DND-41 (cell line): ENCODE data around the gene LCN6.
"Not testable (repeated sequence)": the region's sequence is repeated elsewhere in the genome, so short reads cannot be mapped to it uniquely, and the experiment has no call there.

ENCODE experiments used
- ATAC-seq: fragments of 200-7000 bp; cut with Tn5 transposase; 3 replicates; pipeline ENCODE4 v1.9.1; 2021; ENCODE audit warnings: low read depth; ENCODE audit not compliant: insufficient read depth
- DNase-seq: peaks from one replicate; pipeline ENCODE4 v3.0.0-alpha.2; 2020
- H2AFZ ChIP-seq: 2 replicates; pipeline ENCODE4 v1.6.0; 2012; ENCODE audit warnings: low read depth, low read length
- H3K27ac ChIP-seq: 2 replicates; pipeline ENCODE4 v1.5.1; 2012; ENCODE audit warnings: low read length, inconsistent platforms
- H3K27me3 ChIP-seq: fragments of 200-600 bp; sonication (generic); 2 replicates; pipeline ENCODE4 v1.6.0; 2012; ENCODE audit warnings: low read length, mild to moderate bottlenecking, inconsistent platforms; ENCODE audit not compliant: insufficient read depth, poor library complexity
- H3K36me3 ChIP-seq: 2 replicates; pipeline ENCODE4 v1.5.1; 2012; ENCODE audit warnings: low read length, inconsistent platforms; ENCODE audit not compliant: insufficient read depth
- H3K4me1 ChIP-seq: 2 replicates; pipeline ENCODE4 v1.5.1; 2012; ENCODE audit warnings: mild to moderate bottlenecking, low read length; ENCODE audit not compliant: insufficient read depth
- H3K4me2 ChIP-seq: 2 replicates; pipeline ENCODE4 v1.6.0; 2012; ENCODE audit warnings: mild to moderate bottlenecking, moderate library complexity, low read length, inconsistent platforms; ENCODE audit not compliant: insufficient read depth
- H3K4me3 ChIP-seq, 2 experiments: fragments of 200-600 bp in 1 of 2; shearing (Covaris generic) in 1 of 2; 2 replicates each; pipeline ENCODE4 v1.5.1; 2012 to 2016; ENCODE audit warnings: inconsistent platforms in 2 of 2, low read length in 2 of 2, mild to moderate bottlenecking in 2 of 2, low read depth in 1 of 2, moderate library complexity in 1 of 2
- H3K79me2 ChIP-seq: 2 replicates; pipeline ENCODE4 v1.6.0; 2012; ENCODE audit warnings: low read length, inconsistent platforms; ENCODE audit not compliant: insufficient read depth
- H3K9ac ChIP-seq: 2 replicates; pipeline ENCODE4 v1.6.0; 2012; ENCODE audit warnings: low read depth, mild to moderate bottlenecking, inconsistent platforms, low read length, moderate library complexity
- H3K9me3 ChIP-seq: 2 replicates; pipeline ENCODE4 v1.5.1; 2012; ENCODE audit warnings: low read length, moderate library complexity, mild to moderate bottlenecking, inconsistent platforms; ENCODE audit not compliant: insufficient read depth, severe bottlenecking
- H4K20me1 ChIP-seq: 2 replicates; pipeline ENCODE4 v1.6.0; 2012; ENCODE audit warnings: low read length; ENCODE audit not compliant: insufficient read depth
- EZH2 ChIP-seq: IDR thresholded peaks from 3 replicates; pipeline ENCODE4 v1.6.1; 2012; ENCODE audit warnings: borderline replicate concordance, low read depth, mild to moderate bottlenecking, moderate library complexity, low read length, inconsistent platforms; ENCODE audit not compliant: severe bottlenecking
- TF ChIP-seq, protein P1 (sequence below): IDR thresholded peaks from 2 replicates; pipeline ENCODE4 v1.5.1; 2012; ENCODE audit warnings: borderline replicate concordance, low read length, moderate library complexity, mild to moderate bottlenecking; ENCODE audit not compliant: poor library complexity, severe bottlenecking; ENCODE audit errors: extremely low read depth

The LCN6 gene

DNA sequence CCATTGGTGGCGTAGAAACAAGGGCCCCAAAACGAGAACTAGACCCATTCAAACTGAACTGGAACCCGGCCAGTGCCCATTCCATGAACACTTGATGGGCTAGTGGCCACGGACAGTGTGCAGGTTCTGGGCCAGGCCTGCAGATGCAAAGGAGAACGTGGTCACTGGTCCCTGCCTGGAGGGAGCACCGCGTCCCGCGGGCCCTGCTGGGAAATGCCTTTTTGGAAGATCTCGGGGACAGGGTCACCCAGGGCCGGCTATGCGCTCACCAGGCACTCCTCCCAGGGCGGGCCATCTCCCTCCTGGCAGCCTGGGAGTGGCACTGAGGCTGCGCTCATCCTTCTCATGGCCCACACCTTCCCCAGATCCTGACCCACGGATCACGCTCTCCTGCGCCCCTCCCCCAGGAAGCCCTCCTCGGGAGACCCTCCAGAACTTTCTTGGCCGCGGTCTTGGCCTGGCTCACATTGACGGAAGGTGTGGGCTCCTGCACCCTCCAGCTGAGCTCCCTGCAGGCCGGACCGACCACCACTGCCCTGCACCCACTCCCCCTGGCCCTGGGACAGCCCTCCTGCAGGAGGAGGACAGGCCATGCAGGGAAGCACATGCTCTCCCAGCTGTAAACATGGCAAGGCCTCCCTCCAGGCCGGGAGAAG is 38.7 kb downstream of the LCN6 start:
- no peak for ATAC-seq
- no peak for DNase-seq
- TF ChIP-seq, protein P1, sequence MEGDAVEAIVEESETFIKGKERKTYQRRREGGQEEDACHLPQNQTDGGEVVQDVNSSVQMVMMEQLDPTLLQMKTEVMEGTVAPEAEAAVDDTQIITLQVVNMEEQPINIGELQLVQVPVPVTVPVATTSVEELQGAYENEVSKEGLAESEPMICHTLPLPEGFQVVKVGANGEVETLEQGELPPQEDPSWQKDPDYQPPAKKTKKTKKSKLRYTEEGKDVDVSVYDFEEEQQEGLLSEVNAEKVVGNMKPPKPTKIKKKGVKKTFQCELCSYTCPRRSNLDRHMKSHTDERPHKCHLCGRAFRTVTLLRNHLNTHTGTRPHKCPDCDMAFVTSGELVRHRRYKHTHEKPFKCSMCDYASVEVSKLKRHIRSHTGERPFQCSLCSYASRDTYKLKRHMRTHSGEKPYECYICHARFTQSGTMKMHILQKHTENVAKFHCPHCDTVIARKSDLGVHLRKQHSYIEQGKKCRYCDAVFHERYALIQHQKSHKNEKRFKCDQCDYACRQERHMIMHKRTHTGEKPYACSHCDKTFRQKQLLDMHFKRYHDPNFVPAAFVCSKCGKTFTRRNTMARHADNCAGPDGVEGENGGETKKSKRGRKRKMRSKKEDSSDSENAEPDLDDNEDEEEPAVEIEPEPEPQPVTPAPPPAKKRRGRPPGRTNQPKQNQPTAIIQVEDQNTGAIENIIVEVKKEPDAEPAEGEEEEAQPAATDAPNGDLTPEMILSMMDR, result no peak
- no peak for TF ChIP-seq EZH2
- Histone ChIP-seq H3K27ac (no peak overlapping the region), H2AFZ (no peak overlapping the region), H3K4me3 (no peak overlapping the region), H3K4me2 (no peak overlapping the region), H3K36me3 (no peaks in the 10 kb centered on the region), H3K27me3 (peaks cover 6% of the 10 kb centered on the region), H3K9ac (no peak overlapping the region), H3K9me3 (no peaks in the 10 kb centered on the region), H3K4me1 (no peaks in the 10 kb centered on the region), H3K79me2 (no peaks in the 10 kb centered on the region), H4K20me1 (no peaks in the 10 kb centered on the region)

DNA sequence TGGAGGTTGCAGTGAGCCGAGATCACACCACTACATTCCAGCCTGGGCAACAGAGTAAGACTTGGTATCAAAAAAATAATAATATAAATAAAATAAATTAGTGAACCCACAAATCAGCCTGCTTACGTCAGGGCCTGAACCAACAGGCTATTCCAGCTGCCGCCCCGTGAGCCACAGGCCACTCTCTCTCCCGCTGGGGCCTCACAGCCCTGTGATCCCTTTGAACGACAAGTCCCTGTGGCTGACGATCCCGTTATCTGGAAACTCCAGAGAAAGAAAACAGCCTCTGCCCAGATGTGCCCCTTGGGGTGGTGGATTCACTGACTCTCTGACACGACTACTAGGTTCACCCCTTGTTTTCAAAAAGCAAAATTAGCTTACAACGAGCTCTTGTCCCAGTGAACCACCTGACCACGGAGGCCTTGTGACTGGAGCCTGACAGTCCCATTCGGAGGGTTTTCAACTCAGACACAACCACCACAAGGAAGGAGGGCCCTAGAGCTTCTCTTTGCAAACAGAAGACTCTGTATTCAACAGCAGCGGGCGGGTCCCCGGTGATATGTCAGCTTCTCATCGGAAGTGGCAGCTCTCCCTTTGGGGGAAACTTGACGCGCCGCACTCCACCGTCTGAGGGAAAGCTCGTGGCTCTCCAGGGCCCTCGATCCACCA is 40.3 kb downstream of the LCN6 start:
- peaks cover 4% of the 10 kb centered on the region; the same call in 1 of the 2 replicates for H3K4me1 ChIP-seq
- H3K79me2 ChIP-seq, result no peaks in the 10 kb centered on the region
- H3K27ac ChIP-seq, result no peak overlapping the region
- no peak overlapping the region for H3K9ac ChIP-seq
- no peak overlapping the region for H3K4me2 ChIP-seq
- H3K27me3 ChIP-seq, result peaks cover 6% of the 10 kb centered on the region
- H4K20me1 ChIP-seq, result no peaks in the 10 kb centered on the region
- no peak overlapping the region for H2AFZ ChIP-seq
- H3K9me3 ChIP-seq, result no peaks in the 10 kb centered on the region
- DNase-seq (no peak), ATAC-seq (no peak)
- no peak for TF ChIP-seq EZH2
- H3K36me3 ChIP-seq, result no peaks in the 10 kb centered on the region
- no peak overlapping the region for H3K4me3 ChIP-seq

DNA sequence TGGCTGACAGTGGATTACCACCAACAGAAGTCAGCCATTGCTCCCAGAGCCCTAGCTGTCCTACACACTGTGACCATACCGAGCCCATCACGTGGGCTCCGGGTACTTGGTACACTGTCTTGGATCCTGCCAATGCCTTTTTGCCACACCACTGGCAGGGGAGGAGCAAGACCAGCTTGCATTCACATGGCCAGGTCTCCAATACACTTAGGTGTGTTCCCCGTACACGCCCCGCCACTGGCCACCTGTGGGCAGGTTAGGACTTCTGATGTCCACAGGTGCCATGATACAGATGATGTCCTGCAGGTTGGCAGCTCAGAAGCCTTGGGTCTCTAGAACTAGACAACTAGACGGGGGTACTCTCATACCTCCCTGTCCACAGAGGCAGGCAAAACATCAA is 41.3 kb downstream of the LCN6 start:
- H3K4me3 ChIP-seq, result no peak overlapping the region
- H3K9ac ChIP-seq, result no peak overlapping the region
- H3K27ac ChIP-seq, result no peak overlapping the region
- no peaks in the 10 kb centered on the region for H4K20me1 ChIP-seq
- no peaks in the 10 kb centered on the region for H3K79me2 ChIP-seq
- TF ChIP-seq, protein P1, result no peak
- TF ChIP-seq EZH2, result no peak
- H3K4me1 ChIP-seq, result peaks cover 4% of the 10 kb centered on the region; the same call in 1 of the 2 replicates
- no peak overlapping the region for H2AFZ ChIP-seq
- peaks cover 5% of the 10 kb centered on the region for H3K27me3 ChIP-seq
- DNase-seq (no peak), ATAC-seq (no peak)
- H3K4me2 ChIP-seq, result no peak overlapping the region
- no peaks in the 10 kb centered on the region for H3K36me3 ChIP-seq
- H3K9me3 ChIP-seq, result no peaks in the 10 kb centered on the region

DNA sequence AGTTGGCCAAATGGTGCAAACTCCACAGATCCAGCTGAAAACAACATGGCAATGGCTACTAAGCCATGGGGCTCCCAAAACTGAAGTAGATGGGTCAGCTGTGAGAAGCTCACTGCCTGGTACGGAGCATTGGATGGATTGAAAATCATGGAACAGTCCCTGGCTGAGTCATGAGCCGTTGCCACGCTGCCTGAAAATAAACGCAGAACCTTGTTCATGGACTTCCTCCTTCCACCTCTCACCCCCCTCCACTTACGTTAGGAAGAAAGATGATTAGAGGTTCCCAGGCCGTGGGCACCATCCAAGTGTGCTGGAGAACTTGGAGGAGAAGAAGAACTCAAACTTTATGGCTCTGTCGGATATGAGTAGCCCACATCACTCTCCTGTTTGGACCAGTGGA is 42.8 kb downstream of the LCN6 start:
- Histone ChIP-seq H3K9me3 (no peaks in the 10 kb centered on the region), H2AFZ (no peak overlapping the region), H3K36me3 (no peaks in the 10 kb centered on the region), H3K9ac (no peak overlapping the region), H3K79me2 (no peaks in the 10 kb centered on the region), H3K27me3 (peaks cover 8% of the 10 kb centered on the region), H4K20me1 (no peaks in the 10 kb centered on the region), H3K4me3 (no peak overlapping the region), H3K4me2 (no peak overlapping the region), H3K4me1 (peaks cover 4% of the 10 kb centered on the region; the same call in 1 of the 2 replicates), H3K27ac (no peak overlapping the region)
- no peak for TF ChIP-seq EZH2
- TF ChIP-seq, protein P1, result no peak
- ATAC-seq (no peak), DNase-seq (no peak)

DNA sequence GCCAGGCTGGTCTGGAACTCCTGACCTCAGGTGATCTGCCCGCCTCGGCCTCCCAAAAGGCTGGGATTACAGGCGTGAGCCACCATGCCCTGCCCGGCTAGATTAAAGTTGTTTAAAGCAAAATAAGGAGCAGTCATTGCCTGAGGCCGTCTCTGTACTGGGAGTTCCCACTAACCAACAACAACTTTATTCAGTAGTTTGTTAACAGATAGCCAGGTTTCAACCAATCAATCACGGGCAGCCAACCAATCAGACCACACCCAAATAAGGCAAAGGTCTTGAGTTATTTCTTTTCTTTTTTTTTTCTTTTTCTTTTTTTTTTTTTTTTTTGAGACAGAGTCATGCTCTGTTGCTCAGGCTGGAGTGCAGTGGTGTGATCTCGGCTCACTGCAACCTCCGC is 43.6 kb downstream of the LCN6 start:
- not testable (repeated sequence) for H3K4me2 ChIP-seq, H3K9me3 ChIP-seq, H3K4me3 ChIP-seq, H3K9ac ChIP-seq, H3K27me3 ChIP-seq, H3K36me3 ChIP-seq, H3K79me2 ChIP-seq, DNase-seq, H3K27ac ChIP-seq, ATAC-seq, H4K20me1 ChIP-seq, H3K4me1 ChIP-seq, H2AFZ ChIP-seq
